ENCODE data around the gene PODXL2.
"Not testable (repeated sequence)": the region's sequence is repeated elsewhere in the genome, so short reads cannot be mapped to it uniquely, and the experiment has no call there.

PODXL2 gene

GRCh38 chr3:127699416-127700300 is 70.7 kb downstream of the PODXL2 start:
- in situ Hi-C loops (cut with HindIII; ENCODE audit: low sequenced_read_pairs), result no loop called here

- in situ Hi-C loops (cut with HindIII; ENCODE audit: low sequenced_read_pairs), result no loop called here
Measured at GRCh38 chr3:127700406-127700805, 71.4 kb downstream of the PODXL2 start.

- in situ Hi-C loops (cut with HindIII; ENCODE audit: low sequenced_read_pairs), result no loop called here
Measured at GRCh38 chr3:127701280-127701911, 72.4 kb downstream of the PODXL2 start.

GRCh38 chr3:127702151-127702578 is 73.2 kb downstream of the PODXL2 start:
- in situ Hi-C loops (cut with HindIII; ENCODE audit: low sequenced_read_pairs), result no loop called here

GRCh38 chr3:127704840-127705239 is 75.9 kb downstream of the PODXL2 start:
- in situ Hi-C loops (cut with HindIII; ENCODE audit: low sequenced_read_pairs), result not testable (repeated sequence)

- in situ Hi-C loops (cut with HindIII; ENCODE audit: low sequenced_read_pairs), result no loop called here
Measured at GRCh38 chr3:127706312-127706711, 77.3 kb downstream of the PODXL2 start.

GRCh38 chr3:127706785-127707351 is 77.9 kb downstream of the PODXL2 start:
- in situ Hi-C loops (cut with HindIII; ENCODE audit: low sequenced_read_pairs), result no loop called here

GRCh38 chr3:127707851-127708411 is 78.9 kb downstream of the PODXL2 start:
- in situ Hi-C loops (cut with HindIII; ENCODE audit: low sequenced_read_pairs), result no loop called here

- in situ Hi-C loops (cut with HindIII; ENCODE audit: low sequenced_read_pairs), result no loop called here
Measured at GRCh38 chr3:127708837-127709236, 79.9 kb downstream of the PODXL2 start.

- in situ Hi-C loops (cut with HindIII; ENCODE audit: low sequenced_read_pairs), result no loop called here
Measured at GRCh38 chr3:127709320-127710060, 80.5 kb downstream of the PODXL2 start.

GRCh38 chr3:127710155-127710941 is 81.4 kb downstream of the PODXL2 start:
- in situ Hi-C loops (cut with HindIII; ENCODE audit: low sequenced_read_pairs), result no loop called here

GRCh38 chr3:127711021-127711695 is 82.2 kb downstream of the PODXL2 start:
- in situ Hi-C loops (cut with HindIII; ENCODE audit: low sequenced_read_pairs), result no loop called here

GRCh38 chr3:127711896-127712295 is 82.9 kb downstream of the PODXL2 start:
- in situ Hi-C loops (cut with HindIII; ENCODE audit: low sequenced_read_pairs), result no loop called here

- in situ Hi-C loops (cut with HindIII; ENCODE audit: low sequenced_read_pairs), result no loop called here
Measured at GRCh38 chr3:127712461-127712860, 83.5 kb downstream of the PODXL2 start.

- in situ Hi-C loops (cut with HindIII; ENCODE audit: low sequenced_read_pairs), result no loop called here
Measured at GRCh38 chr3:127712881-127713771, 84.1 kb downstream of the PODXL2 start.

GRCh38 chr3:127714125-127714571 is 85.2 kb downstream of the PODXL2 start:
- in situ Hi-C loops (cut with HindIII; ENCODE audit: low sequenced_read_pairs), result no loop called here

GRCh38 chr3:127714866-127715265 is 85.9 kb downstream of the PODXL2 start:
- in situ Hi-C loops (cut with HindIII; ENCODE audit: low sequenced_read_pairs), result no loop called here

- in situ Hi-C loops (cut with HindIII; ENCODE audit: low sequenced_read_pairs), result no loop called here
Measured at GRCh38 chr3:127715532-127715931, 86.5 kb downstream of the PODXL2 start.

Measured in endothelial cell of hepatic sinusoid (primary cell).